HG03196 (cell line): ENCODE data around the gene ZNF76.
A peak's percentile ranks its signal among the peaks of the same experiment; 100 is the strongest.

Experiments used
- ATAC-seq: cut with Tn5 transposase; IDR thresholded peaks from one replicate; pipeline ENCODE4 v1.9.1; 2021; ENCODE audit not compliant: unreplicated experiment

ZNF76 gene

DNA sequence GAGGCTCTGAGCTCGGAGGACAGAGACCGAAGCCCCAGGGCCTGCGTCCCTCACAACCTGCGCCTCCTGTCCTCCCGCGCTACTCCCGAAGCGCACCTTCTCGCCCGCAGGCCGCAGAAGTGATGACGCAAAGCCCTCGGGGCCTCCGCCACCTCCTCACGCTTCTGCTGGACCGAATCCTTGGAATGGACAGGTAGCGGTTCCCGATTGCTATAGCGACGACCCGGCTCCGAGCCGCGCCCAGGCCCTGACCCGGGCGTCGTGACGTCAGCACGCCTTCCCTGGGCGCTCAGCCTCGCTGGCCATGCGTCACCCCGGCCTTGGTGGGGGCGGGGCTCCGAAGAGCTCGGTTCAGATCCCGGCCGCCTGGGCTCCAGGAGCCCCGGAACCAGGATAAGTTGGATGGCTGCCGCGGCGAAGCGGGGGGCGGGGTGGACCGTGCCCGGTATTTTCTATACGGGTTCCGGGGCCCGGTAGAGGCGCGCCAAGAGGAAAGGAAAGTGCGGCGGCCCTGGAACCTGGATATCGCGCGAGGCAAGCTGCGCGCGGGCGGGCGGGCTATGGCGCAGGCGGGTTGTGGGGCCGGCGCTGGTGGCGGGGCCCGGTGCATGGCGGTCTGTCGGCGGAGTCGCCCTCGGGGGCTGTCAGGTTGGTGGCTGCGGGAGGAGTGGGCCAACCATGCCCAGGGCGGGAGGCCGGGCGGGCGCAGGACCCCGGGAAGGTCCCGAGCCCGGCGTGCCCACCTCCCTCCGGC lies at the start of gene ZNF76:
TSS of gene ZNF76 (plus strand) at position 542 of the 754 bp plus-strand sequence. CDS start 21,417 bp downstream, outside the sequence.
- peak; percentile 82 for ATAC-seq

DNA sequence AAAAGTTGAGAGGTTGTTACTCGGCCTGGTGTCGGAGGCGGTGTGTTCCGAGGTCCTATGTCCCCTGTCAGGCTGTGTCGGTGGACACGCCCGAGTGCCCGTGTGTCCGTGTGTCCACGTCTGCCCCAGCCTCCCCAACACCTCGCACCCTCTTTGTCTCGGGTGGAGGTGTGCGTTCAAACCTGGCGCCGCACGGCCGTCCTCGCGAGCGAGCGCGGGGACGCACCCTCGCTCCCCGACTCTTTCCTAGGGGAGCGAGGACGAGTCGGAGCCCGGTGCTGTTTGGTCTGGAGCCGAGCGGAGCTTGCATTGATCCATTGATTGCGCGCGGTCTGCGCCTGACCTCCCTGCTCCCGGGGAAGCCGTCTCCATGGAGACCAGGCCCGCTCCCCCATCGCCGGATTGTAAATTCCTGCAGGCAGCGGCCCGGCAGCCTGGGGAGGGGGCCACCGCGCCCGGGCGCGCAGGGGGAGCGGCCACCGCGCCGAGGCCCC lies 46.2 kb upstream of the ZNF76 start:
- no peak for ATAC-seq

DNA sequence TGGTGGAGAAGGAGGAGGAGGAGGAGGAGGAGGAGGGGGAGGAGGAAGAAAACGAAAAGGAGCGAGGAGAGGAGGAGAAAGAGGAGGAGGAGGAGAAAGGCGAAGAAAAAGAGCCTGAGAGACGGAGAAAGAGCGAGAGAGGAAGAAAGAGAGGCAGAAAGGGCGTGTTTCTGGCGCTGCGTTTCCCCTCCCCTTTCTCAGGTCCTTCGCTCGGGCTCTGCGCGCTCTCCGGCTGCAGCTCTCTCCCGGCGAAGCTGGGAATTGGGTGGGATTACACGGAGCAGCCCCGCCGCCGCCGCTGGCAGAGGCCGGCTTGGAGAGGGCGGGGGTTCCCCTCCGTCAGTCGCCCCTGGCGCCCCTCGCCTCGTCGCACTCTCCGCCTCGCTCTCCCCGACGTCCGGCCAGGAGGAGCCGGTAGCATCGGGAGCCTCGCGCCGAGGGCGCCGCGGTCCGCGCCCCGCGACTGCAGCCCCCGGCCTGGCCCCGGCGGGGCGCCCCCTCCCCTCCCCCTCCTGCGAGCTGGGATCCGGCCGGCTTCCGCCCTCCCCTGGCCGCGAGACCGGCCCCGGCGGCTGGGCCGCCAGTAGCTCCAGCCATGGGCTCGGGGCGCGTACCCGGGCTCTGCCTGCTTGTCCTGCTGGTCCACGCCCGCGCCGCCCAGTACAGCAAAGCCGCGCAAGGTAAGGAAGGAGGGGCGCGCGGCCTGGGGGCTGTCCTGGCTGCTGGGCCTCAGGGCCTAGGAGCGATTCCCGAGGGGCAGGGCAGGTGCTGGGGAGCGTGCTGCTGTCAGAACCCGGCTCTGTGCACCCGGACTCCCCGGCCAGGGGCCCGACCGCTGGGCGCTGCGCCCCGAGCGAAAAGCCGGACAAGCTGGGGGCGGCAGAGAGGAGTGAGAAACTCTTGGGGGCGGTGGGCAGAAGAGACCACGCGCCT lies 45.4 kb upstream of the ZNF76 start, which contains the start of gene SCUBE3:
TSS of gene SCUBE3 (plus strand) at position 133 of the 933 bp plus-strand sequence. CDS start at position 596, 463 bp downstream.
- no peak for ATAC-seq

DNA sequence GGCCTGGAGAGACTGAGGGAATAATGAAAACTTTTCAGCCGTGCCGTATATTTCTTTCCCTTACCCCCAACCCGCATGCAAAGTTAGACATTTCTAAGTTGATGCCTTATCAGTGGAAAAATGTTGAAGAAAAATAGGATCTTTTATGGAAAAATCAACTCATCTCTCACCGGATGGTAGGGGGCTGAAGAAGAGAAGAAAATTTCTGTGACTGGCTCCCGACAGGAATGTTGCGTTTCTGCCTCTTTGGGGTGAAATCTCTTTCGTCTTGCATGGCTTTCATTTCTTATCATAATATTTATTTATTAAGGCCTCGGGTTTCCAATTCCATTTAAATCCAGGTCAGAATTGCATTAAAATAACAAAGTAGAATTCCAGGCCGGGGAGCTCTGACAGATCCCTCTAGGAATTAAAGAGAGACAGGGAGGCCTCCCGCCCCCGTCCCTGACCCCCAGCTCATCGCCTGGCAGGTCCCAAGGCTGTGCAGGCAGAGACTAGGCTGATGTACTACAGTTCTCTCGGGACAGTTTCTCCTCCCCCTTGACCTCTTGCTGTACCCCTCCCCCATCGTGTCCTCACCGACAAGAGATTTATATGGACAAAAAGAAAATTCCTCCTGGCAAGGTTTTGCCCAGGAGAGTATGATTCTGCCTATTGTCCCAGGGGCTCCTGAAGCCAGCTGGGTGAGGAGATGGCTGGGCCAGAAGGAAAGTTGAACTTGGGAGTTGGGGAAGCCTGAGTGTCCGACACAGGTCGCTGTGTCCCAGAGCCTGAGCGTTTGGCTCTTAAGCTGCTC lies 44.5 kb upstream of the ZNF76 start:
- no peak for ATAC-seq

DNA sequence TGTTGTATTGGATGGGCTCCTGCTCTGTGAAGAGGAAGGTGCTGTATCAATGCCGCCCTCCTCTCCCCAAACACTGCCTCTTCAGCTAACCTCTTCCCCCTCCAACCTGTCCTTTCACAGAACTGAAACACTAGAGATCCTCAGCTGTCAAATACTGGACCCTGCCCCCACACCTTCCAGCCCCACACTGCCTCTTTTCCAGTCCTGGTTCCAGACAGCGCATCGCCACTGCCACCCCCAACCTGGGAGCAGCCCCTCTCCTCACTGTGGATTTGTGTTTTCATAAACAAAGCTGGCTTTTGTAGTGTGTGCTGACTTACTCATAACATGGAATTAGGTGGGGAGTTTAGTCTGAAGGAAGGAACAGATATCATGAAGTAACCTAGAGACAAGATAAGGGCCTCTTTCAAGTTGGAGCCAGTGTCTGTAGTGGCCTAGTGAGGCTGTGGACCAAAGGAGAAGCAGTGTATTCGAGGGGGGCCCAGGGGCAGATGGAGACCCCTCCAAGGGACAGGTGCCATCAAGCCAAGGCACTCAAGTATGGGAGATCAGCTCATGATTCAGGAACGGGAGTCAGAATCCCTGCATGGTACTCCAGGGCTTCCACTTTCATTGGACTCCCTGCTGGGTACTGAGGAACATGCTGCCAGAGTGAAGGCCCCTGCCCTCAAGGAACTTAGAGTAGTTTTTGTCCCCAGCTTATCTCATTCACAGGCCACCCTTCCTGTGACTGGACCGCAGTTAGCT lies 43.7 kb upstream of the ZNF76 start:
- ATAC-seq, result no peak

DNA sequence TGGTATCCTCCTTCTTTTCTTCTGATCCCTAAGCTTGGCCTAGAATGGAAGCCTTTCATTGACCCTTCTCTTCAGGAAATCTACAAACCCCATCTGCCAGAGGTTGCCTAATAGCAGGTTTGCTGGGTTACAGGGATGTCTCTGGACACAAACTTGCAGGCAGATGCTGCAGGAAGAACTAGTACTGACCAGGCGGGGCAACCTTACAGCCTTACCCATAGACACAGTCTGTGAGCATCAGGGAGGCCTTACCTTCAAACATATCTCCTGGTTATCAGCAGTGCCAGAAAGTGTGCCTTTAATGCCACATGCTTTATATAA lies 43.2 kb upstream of the ZNF76 start:
- no peak for ATAC-seq

DNA sequence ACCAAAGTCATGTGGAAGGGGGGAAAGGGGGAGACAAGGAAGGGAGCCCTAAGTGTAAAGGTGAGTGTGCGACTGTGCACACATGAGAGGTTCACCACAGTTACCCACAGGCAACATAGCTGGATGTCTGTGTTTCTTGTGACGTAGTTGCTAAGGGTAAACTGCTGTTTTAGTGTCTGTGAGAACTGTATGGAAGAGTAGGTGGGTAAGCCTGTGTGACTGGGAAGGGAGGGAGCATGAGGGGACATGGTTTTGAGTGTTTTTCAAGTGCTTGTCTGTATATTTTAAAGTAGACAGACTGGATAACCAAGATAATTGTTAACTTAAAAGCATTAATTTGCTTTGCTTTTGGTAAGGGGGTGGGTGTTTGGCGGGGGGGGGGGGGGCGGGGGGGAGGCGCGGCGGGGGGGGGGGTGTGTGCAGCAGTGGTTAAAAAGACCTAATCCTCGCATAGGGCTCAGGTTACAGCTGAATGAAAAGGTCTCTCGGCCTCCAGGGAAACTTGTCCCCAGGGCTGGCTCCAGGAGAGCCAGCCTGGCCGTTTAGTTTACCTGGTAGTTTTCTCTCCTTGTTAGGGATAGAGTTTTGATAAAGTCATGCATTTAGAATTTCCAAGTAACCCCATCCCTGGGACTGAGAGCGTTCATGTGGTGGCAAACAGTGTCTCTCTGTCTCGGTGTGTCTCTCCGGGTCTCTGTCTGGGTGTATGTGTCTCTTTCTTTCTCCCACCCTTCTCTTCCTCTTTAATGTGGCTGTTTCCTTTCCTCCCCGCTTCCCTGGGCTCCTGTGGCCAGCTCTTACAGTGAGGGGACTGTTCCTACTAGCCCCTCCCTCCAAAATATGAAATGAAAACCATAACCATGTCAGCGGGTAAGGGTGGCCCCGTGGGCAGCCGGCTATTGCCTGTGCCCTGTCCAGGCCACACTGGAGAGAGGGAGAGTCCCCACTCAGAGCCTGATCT lies 42.4 kb upstream of the ZNF76 start:
- no peak for ATAC-seq

DNA sequence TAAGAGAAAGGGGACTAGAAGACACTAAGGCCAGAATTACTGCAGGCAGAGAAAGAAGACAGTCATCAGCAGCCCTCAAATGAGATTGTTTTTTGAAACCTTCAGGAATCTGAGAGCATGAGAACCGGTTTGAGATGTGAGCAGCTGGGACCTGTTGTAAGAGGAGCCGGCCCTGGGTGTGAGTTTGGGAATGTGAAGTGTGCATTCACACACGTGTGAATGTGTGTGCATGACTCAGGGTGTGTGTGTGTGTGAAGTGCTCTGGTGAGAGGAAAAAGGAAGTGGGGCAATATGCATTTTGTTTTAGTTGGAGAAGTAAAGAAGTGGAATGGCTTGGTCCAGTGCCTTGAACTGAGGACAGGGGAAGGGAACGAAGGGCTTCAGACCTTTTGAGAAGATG lies 41.5 kb upstream of the ZNF76 start:
- no peak for ATAC-seq

DNA sequence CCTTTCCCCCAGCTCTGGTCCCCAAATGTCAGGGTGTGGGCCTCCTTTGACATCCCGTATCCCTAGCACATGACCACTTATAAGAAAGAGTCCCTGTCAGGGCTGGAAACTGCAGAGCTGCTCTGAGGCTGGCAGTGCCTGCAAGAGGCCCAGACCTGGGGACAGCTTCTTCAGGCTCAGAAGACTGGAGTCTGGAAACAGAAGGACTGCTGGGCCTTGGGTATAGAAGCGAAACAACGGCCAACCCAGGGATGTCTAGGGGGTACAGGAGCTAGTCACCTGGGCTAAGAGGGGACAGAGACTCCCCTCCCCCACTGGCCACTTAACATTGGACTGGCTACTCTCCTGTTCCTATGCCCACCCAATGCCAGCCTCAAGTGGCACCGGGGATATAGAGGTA lies 41.1 kb upstream of the ZNF76 start:
- no peak for ATAC-seq

DNA sequence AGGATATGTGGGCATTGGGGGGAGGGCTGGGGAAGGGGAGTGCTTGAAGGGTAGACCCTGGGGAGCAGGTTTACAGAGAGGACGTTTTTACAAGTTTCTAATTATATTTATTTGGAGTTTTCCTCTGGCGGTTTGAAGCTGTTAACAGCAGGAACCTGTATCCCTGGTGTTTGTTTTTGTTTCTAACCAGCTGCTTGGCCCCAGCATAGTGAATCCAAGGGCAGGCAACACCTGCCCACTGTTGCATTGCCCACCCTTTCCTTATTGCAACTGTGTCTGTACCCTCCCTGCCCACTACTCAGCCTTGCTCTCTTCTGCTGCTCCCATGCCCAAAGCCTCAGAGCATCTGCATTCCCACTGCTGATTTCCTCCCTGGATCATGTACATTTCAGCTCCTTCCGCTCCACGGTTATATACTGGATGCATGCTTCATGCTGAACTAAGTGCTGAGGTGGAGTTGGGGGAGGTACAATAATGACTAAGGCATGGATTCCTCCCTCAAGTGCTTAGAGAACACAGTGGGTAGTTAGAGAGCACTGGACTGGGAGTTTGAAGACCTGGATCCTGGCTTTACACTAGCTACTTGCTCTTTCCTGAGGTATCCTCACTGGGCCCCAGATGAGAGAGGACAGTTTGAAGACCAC lies 39.7 kb upstream of the ZNF76 start:
- no peak for ATAC-seq

DNA sequence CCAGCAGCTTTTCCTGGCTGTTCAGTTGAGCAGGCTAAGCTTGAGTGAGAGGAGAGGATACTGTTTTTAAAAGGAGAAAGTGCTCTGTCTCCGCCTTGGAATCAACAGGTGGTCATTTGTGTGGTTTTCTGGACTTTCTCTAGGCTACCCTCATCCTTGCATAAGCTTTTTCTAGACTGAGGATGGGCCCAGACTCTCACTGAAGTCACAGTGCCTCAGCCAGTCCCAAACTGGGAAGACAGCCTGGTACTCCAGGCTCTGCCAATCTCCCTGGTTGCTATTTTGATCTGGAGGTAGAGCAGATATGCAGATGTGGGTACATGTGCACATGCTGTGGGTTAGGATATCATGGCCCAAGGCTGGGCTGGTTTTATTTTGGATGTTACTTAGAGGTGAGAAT lies 38.8 kb upstream of the ZNF76 start:
- no peak for ATAC-seq

DNA sequence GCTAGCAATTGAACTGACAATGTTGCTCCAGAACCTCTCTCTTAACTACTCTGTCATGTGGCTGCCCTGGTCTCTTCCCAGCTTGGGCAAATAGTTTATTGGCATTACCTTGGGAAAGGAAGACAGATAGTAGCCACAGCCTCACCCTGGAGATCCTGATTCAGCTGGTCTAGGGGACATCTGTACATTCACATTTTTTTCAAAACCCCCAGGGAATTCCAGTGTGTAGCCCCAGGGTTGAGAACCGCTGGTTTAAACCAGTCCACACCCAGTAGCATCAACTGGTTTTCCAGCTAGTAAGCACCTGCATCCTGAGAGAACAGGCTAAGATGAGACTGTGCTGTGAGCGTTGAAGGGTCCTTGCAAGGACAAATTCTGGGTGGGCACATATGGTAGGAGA lies 36.1 kb upstream of the ZNF76 start:
- ATAC-seq, result no peak

DNA sequence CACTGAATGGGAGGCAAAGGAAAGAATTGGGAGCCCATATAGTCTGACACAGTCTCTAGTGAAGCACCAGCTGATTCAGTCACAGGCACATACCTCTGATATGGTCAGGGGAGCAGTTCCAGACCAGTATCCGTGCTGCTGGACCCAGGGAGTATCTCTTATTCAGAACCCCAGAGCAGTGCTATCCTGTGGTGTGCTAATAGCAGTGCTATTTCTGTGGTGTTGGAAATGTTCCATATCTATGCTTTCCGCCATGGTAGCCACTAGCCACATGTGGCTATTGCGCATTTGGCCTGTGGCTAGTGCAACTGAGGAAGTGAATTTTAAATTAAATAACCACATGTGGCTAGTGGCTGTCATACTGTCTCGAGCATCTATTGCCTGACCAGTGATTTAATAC lies 34.8 kb upstream of the ZNF76 start:
- ATAC-seq, result no peak

DNA sequence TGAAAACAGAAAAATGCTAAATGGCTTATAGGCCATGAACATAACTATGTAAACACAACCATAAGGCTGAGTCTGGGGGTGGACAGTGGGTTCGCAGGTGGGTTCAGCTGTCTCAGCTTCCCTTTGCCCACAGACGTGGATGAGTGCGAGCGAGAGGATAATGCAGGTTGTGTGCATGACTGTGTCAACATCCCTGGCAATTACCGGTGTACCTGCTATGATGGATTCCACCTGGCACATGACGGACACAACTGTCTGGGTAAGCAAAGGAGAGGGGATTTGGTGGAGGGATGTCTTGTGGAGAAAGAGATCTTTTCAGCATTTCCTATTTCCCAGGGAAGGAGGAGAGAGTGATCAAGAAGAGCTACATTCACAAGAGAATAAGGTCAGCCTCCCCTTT lies 31.1 kb upstream of the ZNF76 start:
- no peak for ATAC-seq

DNA sequence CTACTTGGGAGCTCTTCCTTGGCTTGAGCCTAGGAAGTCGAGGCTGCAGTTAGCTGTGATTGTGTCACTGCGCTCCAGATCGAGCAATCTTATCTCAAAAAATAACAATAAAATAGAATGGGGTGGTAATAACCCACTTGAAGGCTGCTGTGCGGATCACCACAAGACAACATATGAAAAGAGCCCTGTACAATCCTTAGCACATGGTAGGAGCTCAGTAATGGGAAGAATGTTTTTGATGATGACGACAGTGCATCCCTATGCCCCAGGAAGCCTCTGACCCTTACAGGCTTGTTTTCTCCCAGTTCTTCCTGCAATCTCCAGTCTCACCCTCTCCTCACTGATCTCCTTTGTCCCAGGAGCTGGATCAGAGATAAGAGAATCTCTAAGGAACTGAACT lies 30.2 kb upstream of the ZNF76 start:
- no peak for ATAC-seq

DNA sequence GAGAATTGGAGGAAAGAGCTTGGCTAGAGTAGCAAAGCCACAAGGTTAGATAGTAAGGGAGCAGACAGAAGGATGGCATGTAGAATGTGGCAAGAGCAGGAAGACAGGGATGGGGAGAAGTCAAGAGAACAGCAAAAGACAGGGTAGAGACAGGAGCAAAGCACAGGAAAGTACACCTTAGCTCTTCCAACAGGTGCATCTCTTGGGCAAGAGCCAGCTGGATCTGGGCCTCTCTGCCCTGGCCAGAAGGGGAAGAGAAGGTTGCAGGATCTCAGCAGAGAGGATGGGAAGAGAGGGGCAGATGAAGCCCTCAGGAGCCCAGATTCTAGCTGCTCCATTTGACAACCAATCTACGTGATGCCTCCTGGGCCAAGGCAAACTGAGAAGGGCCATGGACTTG lies 29.0 kb upstream of the ZNF76 start:
- no peak for ATAC-seq

DNA sequence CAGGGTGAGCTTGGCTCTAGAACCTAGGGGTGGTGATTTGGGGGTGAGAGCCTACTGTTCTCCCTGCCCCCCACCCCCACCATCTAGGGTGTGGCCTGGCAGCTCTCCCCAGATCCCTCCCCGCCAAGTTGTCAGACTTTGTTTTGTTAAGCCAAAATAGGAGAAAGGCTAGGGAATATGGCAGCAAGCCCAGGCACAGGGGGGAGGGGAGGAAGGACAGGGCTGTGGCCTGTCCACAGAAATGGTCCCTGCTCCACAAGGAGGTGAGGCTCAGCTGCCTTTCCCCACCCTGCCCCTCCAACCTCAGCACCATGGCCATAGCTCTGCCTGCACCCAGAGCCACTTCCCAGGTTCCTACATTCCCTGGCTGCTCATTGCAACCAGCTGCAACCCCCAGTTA lies 28.6 kb upstream of the ZNF76 start:
- no peak for ATAC-seq

DNA sequence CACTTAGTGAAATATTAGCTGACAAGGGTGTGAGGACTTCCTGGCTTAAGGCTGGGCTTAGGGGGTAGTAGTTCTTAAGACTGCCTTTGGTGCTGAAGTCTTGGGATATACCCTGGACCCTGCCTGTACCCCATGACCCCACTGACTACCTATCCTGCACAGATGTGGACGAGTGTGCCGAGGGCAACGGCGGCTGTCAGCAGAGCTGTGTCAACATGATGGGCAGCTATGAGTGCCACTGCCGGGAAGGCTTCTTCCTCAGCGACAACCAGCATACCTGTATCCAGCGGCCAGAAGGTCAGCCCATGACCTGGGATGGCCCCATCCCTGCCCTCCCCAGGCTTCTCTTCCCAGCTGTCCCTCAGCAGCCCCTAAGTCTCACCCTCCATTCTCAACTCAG lies 28.0 kb upstream of the ZNF76 start:
- no peak for ATAC-seq

DNA sequence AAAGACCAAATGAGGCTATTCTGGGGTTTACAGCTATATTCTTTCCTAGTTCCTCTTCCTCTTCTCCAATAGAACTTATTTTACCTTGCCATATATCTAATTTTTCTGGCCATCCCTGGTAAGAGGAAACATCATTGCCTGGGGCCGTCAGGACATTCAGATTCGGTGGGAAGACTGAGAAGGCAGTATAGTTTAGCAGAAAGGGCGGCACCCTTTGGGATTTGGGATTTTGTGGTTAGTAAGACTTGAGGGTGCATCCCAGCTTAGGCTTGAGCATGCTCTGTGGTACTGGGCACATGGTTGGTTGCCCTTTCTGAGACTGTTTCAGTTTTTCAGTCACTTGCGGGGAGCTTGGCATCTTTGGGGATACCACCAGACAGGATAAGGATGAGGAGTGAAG lies 24.6 kb upstream of the ZNF76 start:
- ATAC-seq, result no peak
